Kidney (tissue), 14 donors: ENCODE data around the gene ART1. TPM values are rescaled to one million over a fixed set of nuclear protein-coding genes. Genes with fewer than 3 reads are reported as not detected.

Experiments
- DNase-seq, 5 donors: peaks; one replicate each; pipeline ENCODE4 v3.0.0-alpha.2; 2013 to 2020
- FAIRE-seq: peaks from 2 replicates; lab custom pipeline; 2012; peaks lifted over from hg19 to GRCh38; lab: Jason Lieb, UNC
- H3K27ac ChIP-seq, 2 donors: one replicate each; pipeline ENCODE4 v1.7.0; 2013; ENCODE audit warnings: low read depth in 2 of 2, low read length in 2 of 2, inconsistent platforms in 1 of 2
- H3K27me3 ChIP-seq: one replicate; pipeline ENCODE4 v1.7.1; 2013; ENCODE audit warnings: low read length, inconsistent platforms; ENCODE audit not compliant: control insufficient read depth, insufficient read depth
- H3K36me3 ChIP-seq, 3 donors: one replicate each; pipeline versions ENCODE4 v1.7.0 to v1.7.1; 2013; ENCODE audit warnings: low read length in 3 of 3, control low read depth in 1 of 3, inconsistent platforms in 1 of 3; ENCODE audit not compliant: insufficient read depth in 3 of 3, control insufficient read depth in 2 of 3
- H3K4me1 ChIP-seq, 3 donors: one replicate each; pipeline versions ENCODE4 v1.7.0 to v1.7.1; 2013; ENCODE audit warnings: low read length in 3 of 3, inconsistent platforms in 1 of 3, low read depth in 1 of 3; ENCODE audit not compliant: control insufficient read depth in 2 of 3, insufficient read depth in 2 of 3
- H3K4me3 ChIP-seq, 3 donors: one replicate each; pipeline versions ENCODE4 v1.7.0 to v1.8.1; 2013; ENCODE audit warnings: low read length in 3 of 3, control low read depth in 1 of 3, inconsistent platforms in 1 of 3
- H3K9ac ChIP-seq, 3 donors: one replicate each; pipeline versions ENCODE4 v1.7.0 to v1.7.1; 2013; ENCODE audit warnings: low read length in 3 of 3, control low read depth in 1 of 3, inconsistent platforms in 1 of 3
- H3K9me3 ChIP-seq, 3 donors: one replicate each; pipeline versions ENCODE4 v1.7.0 to v1.7.1; 2013; ENCODE audit warnings: low read length in 3 of 3, control low read depth in 1 of 3, inconsistent platforms in 1 of 3; ENCODE audit not compliant: control insufficient read depth in 2 of 3, insufficient read depth in 1 of 3
- intact Hi-C: fragments of 100-400 bp; cut with DNase I; formaldehyde crosslinking; loops from one replicate; pipeline ENCODE4 v1.11.1; 2022
- polyA plus RNA-seq: library from polyadenylated mRNA; stranded (reverse); fragments of 350-450 nt; fragmentation: Illumina TruSeq; extraction: RNeasy Lipid Tissue Mini Kit (QIAGEN cat#74804); gene quantifications from one replicate; pipeline ENCODE4 v1.2.3, GENCODE V29; 2014; ENCODE audit warnings: low read depth, low replicate concordance; ENCODE audit not compliant: insufficient read depth
- total RNA-seq: library from RNA; stranded (reverse); fragmentation: NEBNext Ultra II Directional; extraction: Animal tissue kit (Norgen Biotek cat#: 25700); gene quantifications from one replicate; pipeline ENCODE4 v1.2.1, GENCODE V29; 2021
- TF ChIP-seq, protein P1 (sequence below): IDR thresholded peaks from 3 replicates; pipeline ENCODE4 v1.5.1; 2012; ENCODE audit warnings: mild to moderate bottlenecking, moderate library complexity, borderline replicate concordance; ENCODE audit not compliant: insufficient read depth; ENCODE audit errors: extremely low read depth
- donor health status: control.
- donor health status: control.
- donor health status: control.
- donor health status: control.
- donor health status: control.
- donor health status: DM: yes; HTN: yes; CAD: no.
- donor health status: Normal renal cell carcinoma (clear cell type).

The ART1 gene
- total and polyA plus RNA-seq, 2 donors from 2014 or later = 0.31 TPM; not detected in 1

DNA sequence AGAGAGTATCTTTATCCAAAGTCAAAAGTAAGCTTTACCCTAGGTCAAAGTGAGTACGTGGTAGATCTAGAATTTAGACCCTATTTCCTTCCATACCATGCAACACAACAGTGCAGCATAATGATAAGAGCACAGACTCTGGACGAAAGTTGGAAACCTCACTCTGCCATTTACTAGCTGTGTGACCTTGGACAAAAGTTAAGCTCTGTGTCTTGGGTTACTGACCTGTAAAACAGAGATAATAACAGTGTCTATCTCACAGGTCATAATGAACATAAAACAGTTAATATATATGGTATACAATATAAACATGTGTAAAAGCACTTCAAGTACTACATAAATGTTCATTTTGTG, 39.9 kb downstream of the ART1 start:
- FAIRE-seq (no peak), DNase-seq (no peak)
- Histone ChIP-seq H3K27ac (no peak overlapping the region), H3K9me3 (no peaks in the 10 kb centered on the region), H3K4me3 (no peak overlapping the region), H3K27me3 (no peaks in the 10 kb centered on the region), H3K9ac (no peak overlapping the region), H3K36me3 (peaks cover 16 to 40% (median 34%) of the 10 kb centered on the region in 3 donors), H3K4me1 (no peaks in the 10 kb centered on the region)
- TF ChIP-seq, protein P1, sequence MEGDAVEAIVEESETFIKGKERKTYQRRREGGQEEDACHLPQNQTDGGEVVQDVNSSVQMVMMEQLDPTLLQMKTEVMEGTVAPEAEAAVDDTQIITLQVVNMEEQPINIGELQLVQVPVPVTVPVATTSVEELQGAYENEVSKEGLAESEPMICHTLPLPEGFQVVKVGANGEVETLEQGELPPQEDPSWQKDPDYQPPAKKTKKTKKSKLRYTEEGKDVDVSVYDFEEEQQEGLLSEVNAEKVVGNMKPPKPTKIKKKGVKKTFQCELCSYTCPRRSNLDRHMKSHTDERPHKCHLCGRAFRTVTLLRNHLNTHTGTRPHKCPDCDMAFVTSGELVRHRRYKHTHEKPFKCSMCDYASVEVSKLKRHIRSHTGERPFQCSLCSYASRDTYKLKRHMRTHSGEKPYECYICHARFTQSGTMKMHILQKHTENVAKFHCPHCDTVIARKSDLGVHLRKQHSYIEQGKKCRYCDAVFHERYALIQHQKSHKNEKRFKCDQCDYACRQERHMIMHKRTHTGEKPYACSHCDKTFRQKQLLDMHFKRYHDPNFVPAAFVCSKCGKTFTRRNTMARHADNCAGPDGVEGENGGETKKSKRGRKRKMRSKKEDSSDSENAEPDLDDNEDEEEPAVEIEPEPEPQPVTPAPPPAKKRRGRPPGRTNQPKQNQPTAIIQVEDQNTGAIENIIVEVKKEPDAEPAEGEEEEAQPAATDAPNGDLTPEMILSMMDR = no peak
- intact Hi-C loops = no loop called here

DNA sequence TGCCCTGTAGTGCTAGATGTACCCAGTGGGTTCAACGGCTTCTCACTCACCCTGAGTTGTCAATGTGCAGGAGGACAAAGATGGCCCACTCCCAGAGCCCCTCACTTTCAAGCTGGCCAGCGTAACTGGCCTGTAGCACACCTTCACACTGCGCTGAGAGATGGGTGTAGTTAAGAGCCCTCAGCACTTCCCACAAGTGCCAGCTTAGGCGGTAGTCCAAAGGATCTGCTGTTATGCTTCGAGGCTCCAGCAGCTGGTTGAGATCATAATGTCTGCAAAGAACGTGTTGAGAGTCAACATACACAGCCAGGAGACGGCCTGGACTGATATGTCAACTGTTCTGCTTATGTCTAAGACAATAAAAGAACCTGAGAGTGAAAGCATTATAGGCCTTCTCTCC, 41.0 kb downstream of the ART1 start:
- no peak overlapping the region for H3K9ac ChIP-seq
- H3K9me3 ChIP-seq = no peaks in the 10 kb centered on the region
- H3K27ac ChIP-seq = no peak overlapping the region
- DNase-seq (no peak), FAIRE-seq (no peak)
- TF ChIP-seq, protein P1 = no peak
- intact Hi-C loops = no loop called here
- peaks cover 13 to 39% (median 32%) of the 10 kb centered on the region in 3 donors for H3K36me3 ChIP-seq
- H3K27me3 ChIP-seq = no peaks in the 10 kb centered on the region
- H3K4me3 ChIP-seq = no peak overlapping the region
- no peaks in the 10 kb centered on the region for H3K4me1 ChIP-seq

DNA sequence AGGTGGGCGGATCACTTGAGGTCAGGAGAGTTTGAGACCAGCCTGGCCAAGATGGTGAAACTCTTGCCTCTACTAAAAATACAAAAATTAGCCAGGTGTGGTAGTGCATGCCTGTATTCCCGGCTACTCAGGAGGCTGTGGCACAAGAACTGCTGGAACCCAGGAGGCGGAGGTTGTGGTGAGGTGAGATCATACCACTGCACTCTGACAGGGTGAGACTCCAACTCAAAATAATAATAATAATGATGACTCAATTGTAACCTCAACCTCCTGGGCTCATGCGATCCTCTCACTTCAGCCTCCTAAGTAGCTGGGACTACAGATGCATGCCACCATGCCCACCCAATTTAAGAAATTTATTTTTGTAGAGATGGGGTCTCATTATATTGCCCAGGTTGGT, 41.8 kb downstream of the ART1 start:
- Histone ChIP-seq H3K27ac (no peak overlapping the region), H3K36me3 (peaks cover 10 to 41% (median 29%) of the 10 kb centered on the region in 3 donors), H3K9ac (no peak overlapping the region), H3K4me3 (no peak overlapping the region), H3K9me3 (no peaks in the 10 kb centered on the region), H3K4me1 (no peaks in the 10 kb centered on the region), H3K27me3 (no peaks in the 10 kb centered on the region)
- intact Hi-C loops = no loop called here
- DNase-seq (no peak), FAIRE-seq (no peak)
- TF ChIP-seq, protein P1 = no peak

DNA sequence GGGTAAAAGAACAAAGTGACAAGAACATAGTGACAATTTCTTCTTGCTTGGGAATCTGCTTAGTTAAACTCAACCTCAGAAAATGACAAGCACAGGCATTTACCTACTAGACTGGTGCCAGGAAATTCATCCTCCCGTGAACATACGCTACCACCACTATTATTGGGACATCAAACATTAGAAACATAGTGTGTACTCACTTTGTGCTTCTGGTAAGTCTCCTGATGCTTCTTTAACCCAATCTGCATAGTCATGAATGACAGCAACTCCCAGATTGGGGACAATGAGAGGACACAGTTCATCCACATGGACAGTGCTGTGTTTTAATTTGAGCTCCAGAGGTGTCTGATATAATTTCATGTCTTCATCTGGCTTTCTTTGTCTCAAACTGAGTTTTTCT, 55.5 kb downstream of the ART1 start:
- FAIRE-seq (no peak), DNase-seq (no peak)
- intact Hi-C loops = no loop called here
- Histone ChIP-seq H3K27ac (no peak overlapping the region), H3K36me3 (peaks cover 5 to 53% (median 28%) of the 10 kb centered on the region in 3 donors), H3K4me1 (no peaks in the 10 kb centered on the region), H3K9me3 (no peaks in the 10 kb centered on the region), H3K9ac (no peak overlapping the region), H3K4me3 (no peak overlapping the region), H3K27me3 (no peaks in the 10 kb centered on the region)
- TF ChIP-seq, protein P1 = no peak
